Stimulated activated CD8-positive, alpha-beta memory T cell treated with anti-CD3 and anti-CD28 coated beads, Interleukin-12 subunit alpha, Interleukin-12 subunit beta, amount 100 ng/mL, for 4 hours (primary cell): ENCODE data around the gene BRD3.
"Not testable (repeated sequence)": the region's sequence is repeated elsewhere in the genome, so short reads cannot be mapped to it uniquely, and the experiment has no call there.

Experiments
- DNase-seq: peaks from one replicate; pipeline ENCODE4 v3.0.0-alpha.2; 2020; ENCODE audit warnings: low read depth

BRD3 gene

DNA sequence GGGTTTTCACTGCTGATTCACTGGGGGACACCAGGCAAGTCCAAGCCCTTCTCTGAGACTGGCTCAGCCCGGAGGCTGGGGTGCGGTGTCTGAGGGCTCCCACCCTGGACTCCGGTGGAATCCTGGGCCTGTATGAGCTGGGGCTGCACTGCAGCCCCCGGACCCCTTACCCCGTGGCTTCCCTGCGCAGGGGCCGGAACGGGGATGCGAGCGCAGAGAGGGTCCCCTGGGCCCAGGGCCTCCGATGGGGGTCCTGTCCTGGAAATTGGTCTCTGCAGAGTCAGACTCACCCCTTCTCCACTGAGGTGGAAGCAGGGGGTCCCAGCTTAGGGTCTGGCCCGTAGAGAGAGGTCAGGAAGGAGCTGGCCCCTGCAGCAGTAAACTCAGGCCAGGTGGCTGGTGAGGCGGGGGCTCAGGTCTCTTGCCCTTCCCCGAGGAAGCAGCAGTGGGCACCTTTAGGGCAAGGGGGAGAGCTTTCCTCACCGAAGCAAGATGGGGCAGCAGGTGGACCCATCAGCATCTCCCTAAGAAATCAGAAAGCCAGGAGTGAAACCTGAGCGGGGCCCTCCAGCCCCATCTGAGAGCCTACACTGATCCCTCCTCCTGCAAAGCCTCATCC lies 74.1 kb downstream of the BRD3 start:
- DNase-seq = no peak

DNA sequence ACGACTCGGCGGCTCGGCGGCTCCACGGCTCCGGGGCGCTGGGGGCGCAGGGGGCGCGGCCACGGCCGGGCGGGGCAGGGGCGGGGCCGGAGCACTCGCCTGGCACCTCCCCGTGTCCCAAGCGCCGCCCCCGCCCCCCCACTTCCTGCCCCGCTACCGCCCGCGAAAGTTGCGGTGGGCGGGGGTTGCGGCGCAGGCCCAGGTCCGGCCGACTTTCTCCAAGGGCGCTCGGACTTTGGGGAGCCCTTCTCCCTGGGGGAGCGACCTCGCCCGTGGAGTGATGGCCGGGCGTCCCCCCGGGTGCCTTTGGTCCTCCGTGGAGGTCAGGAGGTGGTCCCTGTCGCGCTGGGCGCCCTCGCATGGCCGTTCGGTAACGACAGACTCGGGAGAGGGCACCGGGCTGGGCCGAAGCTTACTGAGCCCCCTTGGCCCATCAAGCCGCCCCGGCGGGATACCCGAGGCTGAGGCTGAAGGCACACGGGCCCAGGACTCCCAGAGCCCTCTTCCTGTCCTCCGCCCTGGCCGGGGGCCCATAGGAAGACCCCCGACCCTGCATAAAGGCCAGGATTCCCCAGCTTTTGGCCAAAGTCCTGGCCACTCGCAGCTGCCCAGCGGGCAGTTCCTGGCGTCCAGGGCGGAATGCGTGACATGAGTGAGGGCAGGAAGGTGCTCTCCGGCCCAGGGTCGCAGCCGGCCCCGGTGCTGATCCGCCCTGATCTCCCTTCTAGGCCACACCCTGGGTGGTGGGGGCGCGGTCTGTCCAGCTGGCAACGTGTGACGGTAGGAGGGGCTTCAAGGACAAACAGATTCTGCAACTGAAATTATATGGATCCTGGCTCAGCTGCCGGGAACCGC lies 74.8 kb downstream of the BRD3 start:
- peak; percentile 68 for DNase-seq

DNA sequence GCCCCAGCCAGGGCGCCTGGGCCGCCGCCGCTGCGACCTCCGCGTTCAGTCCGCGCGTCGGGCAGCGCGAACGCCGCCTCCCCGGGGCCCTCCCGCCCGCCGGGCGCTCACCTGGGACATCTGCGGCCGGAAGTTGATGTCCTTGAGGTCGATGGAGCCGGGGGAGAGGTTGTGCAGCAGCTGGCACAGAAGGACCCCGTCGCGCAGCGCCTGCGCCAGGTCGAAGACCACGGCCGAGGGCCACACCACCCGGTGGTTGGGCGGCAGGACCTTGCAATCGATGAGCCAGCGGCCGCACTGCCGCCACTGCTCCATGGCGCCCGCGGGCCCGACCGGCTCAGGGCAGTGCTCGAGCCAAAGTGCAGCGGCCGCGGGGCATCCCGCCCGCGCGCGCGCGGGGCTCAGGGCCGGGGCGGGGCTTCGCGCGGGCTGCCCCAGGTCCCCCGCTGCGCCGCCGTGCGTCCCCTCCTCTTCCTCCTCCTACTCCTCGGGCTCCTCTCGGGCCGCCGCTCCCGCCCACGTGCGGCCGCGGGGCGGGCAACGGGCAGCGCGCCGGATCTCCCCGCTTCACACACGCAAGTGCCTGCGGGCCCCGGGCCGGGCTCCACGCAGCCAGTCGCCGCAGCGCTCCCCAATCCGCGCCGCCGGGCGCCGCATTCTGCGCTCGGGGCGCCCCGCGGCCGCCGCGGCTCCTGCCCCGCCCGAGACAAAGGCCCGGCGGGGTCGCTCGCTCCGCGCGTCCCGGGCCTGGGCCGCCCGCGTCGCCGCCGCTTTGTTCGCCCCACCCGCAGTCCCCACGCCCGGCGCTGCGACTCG lies 75.7 kb downstream of the BRD3 start, which contains the start of gene VAV2:
Gene VAV2 (minus strand): TSS at position 361 of the 816 bp plus-strand sequence. CDS start 46 bp downstream, at position 315.
- DNase-seq = peak; percentile 23

DNA sequence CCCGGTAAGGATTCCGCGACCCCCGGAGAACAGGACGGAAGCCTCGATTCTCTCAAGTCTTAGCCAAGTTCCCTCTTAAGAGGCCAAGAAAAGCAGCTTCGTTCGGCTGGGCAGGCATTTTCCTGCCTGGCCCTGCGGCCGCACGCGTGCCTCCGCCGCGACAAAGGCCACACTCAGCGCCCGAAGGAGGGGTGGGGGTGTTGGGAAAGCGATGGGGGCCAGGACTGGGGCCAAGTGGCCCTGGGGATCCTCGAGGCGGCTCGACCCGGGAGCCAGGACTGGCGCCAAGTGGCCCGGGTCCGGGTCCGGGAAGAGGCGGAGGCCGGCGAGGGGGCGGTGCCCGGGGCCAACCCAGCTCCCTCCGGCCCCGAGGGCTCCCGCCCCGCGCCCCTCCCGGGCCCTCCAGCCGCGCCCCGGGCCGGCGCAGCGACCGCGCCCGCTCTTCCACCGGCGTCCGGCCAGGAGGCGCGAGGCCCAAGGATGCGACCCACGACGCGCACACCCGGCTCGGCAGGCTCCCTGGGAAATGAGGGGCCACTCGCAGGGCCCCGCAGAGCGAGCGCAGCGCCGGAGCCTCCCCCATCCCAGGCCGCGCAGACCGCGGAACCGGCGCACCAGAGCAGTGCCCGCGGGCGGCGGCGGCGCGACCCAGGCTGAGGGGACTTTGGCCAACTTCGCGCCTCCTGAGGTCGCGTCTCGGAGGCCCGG lies 76.5 kb downstream of the BRD3 start:
- no peak for DNase-seq

- no peak for DNase-seq
Observed at GRCh38 chr9:133990366-133991213, 77.2 kb downstream of the BRD3 start.

GRCh38 chr9:133989625-133990365 lies 78.0 kb downstream of the BRD3 start:
- DNase-seq = no peak

GRCh38 chr9:133988771-133989170 lies 79.1 kb downstream of the BRD3 start:
- DNase-seq = not testable (repeated sequence)

- no peak for DNase-seq
Observed at GRCh38 chr9:133987946-133988665, 79.7 kb downstream of the BRD3 start.

- DNase-seq = no peak
Observed at GRCh38 chr9:133987446-133987788, 80.4 kb downstream of the BRD3 start.

GRCh38 chr9:133986774-133987445 lies 80.9 kb downstream of the BRD3 start:
- DNase-seq = no peak

- no peak for DNase-seq
Observed at GRCh38 chr9:133986061-133986460, 81.8 kb downstream of the BRD3 start.

DNA sequence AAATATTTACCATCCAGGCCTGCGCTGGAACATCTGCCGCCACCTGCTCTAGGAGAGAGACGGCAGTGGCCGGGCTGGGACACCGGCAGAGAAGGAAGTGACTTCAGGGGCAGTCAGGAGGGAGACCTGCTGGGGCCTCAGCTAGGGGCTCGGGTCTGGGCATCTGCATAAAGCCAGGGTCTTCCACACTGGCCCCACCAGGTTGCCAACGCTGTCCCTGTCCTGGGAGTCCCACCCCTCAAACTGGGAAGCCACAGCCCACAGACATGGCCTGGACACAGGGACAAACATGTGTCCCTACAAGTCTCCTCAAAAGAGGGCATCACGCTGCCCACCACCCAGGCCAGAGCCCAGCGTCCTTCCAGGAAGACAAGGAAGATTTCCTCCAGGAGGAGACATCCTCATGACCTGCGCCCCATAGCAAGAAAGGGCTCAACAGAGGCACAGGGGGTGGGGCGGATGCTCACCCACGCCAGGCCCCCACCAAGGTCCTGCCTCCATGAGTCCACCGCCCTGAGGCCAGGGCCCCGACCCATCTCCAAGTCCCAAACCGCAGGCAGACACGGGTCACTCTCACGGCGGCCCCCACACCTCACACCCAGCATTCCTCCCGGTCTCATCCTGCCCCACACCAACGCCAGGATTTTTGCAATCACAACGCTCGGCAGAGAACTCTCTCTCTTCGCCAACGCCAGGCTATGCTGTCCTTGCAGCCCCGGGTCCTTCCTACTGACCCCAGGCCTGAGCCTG lies 84.7 kb downstream of the BRD3 start:
- no peak for DNase-seq

DNA sequence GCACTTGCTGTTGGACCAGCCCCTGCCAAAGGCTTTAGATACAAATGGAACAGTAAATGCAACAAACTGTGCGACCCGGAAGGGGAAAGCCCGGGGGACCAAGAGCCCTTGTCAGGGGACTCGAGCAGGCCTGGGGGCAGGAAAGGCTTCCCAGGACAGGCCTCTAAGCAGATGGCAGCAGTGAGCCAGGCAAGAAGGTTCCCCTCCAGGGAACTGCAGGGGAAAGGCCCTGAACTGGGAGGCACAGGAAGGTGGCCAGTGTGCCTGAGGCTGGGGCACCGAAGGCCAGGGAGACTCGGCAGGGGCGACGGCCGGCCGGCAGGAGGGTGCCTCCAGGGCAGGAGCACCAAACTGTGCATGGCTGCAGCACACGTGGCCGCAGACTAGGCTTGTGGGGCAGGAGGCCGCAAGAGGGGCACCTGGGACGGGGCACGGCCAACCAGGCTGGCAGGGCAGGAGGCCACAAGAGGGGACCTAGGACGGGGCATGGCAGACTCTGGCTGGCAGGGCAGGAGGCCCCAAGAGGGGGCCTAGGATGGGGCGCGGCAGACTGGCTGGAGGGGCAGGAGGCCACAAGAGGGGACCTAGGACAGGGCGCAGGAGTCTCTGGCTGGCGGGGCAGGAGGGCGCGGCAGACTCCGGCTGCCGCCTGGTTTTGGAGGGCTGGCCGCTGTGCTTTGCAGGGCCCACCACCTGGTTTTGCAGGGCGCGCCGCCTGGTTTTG lies 85.7 kb downstream of the BRD3 start:
- no peak for DNase-seq

DNA sequence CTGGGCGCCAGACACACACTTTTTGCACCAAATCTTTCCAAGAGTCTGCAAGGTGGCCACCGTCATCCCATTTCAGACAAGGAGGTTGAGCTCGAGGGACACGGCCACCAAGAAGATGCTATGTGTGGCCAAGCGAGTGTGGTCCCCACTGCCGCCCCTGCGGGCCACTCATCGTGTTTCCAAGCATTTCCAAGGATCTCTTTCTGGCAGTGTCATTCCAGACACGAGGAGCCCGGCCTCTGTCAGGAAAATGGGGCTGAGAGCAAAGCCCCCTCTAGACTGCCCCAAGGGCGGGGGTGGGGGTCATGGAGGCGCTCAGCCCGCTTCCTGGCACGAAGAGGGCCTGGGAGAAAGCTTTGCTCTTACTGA lies 86.3 kb downstream of the BRD3 start:
- no peak for DNase-seq

- DNase-seq = no peak
Observed at GRCh38 chr9:133980864-133981588, 86.8 kb downstream of the BRD3 start.
